GM19438 (cell line): ENCODE data around the gene CORO2B.
"Not testable (repeated sequence)": the region's sequence is repeated elsewhere in the genome, so short reads cannot be mapped to it uniquely, and the experiment has no call there.

ENCODE experiments used
- ATAC-seq: cut with Tn5 transposase; IDR thresholded peaks from one replicate; pipeline ENCODE4 v1.9.1; 2021; ENCODE audit warnings: low read depth; ENCODE audit not compliant: unreplicated experiment

Gene CORO2B

GRCh38 chr15:68603951-68604350, 25.2 kb downstream of the CORO2B start:
- no peak for ATAC-seq

GRCh38 chr15:68604840-68605478, 26.2 kb downstream of the CORO2B start:
- not testable (repeated sequence) for ATAC-seq

GRCh38 chr15:68606375-68606774, 27.6 kb downstream of the CORO2B start:
- no peak for ATAC-seq

DNA sequence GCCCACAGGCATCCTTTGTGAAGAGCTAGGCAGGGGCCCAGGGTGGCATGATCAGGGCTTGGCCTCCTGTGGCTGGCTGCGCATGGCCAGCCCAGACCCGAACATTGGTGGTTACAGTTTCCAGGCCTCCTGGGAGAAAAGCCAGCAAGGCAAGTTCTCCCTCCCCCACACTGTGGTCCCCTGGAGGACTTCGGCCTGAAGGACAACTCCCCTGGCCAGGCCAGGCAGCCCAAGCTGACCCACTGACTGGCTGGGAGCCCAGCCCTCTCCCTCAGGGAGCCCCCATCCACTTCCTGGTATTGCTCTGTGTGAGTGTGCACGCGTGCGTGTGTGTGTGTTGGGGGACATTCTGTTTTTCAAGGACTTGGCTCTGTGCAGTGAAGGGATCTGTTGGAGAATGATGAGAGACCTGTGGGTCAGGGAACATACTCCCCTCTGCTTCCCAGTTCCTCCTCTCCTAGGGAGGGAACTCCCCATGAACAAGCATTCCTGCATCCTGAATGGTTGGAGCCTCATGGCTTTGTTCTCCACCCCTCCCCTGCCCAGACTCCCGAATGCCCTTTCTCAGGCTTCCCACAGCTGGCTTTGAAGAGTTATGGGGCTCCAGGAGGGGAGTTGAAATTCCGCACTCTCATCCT, 29.5 kb downstream of the CORO2B start:
- no peak for ATAC-seq

DNA sequence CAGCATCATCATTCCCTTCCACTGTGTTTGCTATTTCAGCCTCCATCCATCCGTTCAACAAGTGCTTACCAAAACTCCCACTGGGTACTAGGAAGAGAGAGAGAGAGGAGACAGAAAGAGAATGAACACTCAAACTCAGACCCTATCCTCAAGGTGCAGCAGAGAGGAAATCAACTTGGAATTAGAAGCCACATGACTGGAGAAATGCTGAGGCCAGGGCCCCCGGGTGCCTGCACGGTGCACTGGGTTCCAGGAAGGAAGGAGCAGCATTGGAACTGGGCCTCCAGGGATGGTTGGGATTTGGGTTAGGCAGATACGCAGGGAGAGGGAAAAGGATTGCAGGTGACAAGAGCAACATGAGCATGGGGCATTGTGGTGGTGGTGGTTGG, 30.0 kb downstream of the CORO2B start:
- no peak for ATAC-seq

- ATAC-seq: no peak
Measured at GRCh38 chr15:68609629-68610028, 30.8 kb downstream of the CORO2B start.

- no peak for ATAC-seq
Measured at GRCh38 chr15:68610825-68611224, 32.0 kb downstream of the CORO2B start.

- no peak for ATAC-seq
Measured at GRCh38 chr15:68612503-68612902, 33.7 kb downstream of the CORO2B start.

GRCh38 chr15:68612979-68613740, 34.4 kb downstream of the CORO2B start:
- ATAC-seq: no peak

DNA sequence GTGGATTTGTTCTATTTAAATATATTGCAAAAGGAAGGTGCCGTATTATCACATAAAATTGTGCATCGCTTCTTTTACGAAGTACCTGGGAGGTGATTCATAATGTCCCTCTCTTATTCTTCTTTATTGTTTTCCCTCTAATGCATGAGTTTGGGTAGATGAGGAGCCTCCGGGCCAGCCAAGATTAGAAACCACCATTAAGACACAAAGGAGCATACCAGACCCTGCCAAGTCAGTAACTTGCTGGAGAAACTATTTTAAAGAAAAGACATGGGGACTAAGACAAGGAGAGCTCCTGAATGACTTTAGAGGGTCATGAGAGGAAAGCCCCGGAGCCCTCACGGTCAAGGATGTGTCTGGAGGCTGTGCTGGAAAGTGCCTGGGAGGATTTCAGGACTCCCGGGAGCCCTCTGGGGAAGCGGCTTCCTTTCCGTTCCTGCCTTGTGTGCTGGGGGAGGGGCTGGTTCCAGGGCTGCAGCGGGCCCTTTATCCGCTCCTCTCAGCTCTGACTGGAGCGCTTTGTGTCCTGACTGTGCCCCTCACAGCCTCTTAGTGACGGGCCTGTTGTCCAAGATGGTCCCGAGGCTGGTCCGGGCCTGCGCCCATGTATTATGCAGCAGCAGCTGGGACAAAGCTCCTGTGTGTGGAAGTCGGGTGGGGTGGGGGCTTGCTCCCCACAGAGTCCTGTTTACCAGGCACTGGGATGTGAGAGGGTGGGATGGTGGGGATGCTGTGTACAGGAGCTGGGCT, 35.7 kb downstream of the CORO2B start:
- no peak for ATAC-seq

- ATAC-seq: no peak
Measured at GRCh38 chr15:68615301-68615700, 36.5 kb downstream of the CORO2B start.

DNA sequence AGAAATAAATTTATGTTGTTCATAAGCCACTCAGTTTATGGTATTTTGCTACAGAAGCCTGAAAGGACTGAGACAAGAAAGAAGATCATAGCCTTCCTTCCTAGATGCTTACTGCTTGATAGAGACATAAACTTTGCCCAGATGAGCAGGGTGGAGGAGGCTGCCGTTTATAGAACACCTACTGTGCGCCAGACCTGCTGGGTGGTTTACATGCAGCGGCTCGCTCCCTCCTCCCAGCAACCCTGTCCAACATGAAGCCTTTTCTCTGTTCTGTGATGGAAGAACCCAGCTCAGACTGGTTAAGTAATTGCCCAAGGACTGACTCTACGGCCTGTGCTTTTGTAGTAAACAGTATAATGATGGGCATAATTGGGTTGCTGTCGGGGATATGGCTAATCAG, 37.0 kb downstream of the CORO2B start:
- ATAC-seq: no peak

DNA sequence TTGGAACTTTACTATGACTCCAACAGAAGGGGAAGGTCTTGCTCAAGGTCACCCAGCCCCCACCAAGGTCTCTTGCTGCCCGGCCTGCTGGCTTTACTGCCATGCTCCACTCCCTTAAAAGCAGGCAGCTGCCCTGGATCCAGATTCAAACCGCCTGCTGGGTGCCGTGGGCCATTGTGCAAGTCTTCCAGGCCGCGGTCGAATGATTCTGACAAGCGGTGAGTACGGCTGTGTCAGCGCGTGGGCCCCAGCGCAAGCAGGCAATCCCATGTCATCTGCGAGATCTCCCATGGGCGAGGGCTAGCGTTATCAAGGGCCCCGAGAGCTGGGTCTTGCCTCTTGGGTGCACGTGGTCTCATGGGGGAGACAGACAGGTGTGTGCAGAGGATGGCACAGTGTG, 37.6 kb downstream of the CORO2B start:
- no peak for ATAC-seq

- no peak for ATAC-seq
Measured at GRCh38 chr15:68617001-68617400, 38.2 kb downstream of the CORO2B start.

DNA sequence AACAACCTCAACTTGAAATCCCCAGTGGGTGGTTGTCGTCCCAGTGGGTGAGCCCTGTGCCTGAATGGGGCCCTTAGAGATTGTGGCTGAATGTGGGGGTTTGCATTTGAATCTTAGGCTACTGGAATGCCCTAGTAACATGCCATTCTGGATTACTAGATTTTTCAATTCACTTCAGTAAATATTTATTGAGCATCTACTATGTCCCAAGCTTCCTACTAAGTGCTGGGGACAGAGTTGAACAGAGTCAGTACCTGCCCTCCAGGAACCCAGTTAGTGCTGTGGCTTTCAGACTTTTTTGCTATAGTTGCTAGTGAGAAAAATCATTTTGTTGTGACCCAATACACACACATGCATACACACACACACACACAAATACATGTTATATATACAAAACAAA, 39.0 kb downstream of the CORO2B start:
- ATAC-seq: no peak

- ATAC-seq: no peak
Measured at GRCh38 chr15:68618394-68618793, 39.6 kb downstream of the CORO2B start.

GRCh38 chr15:68618908-68619698, 40.3 kb downstream of the CORO2B start:
- no peak for ATAC-seq

- no peak for ATAC-seq
Measured at GRCh38 chr15:68620721-68621527, 42.1 kb downstream of the CORO2B start.

GRCh38 chr15:68621535-68621934, 42.7 kb downstream of the CORO2B start:
- no peak for ATAC-seq
